Measurements from ENCODE around the gene DOCK7. TPM values are rescaled to one million over a fixed set of nuclear protein-coding genes. Genes with fewer than 3 reads are reported as not detected.

The DOCK7 gene
- total and polyA plus RNA-seq, 9 donors, result 12.7 to 43.1 (median 38.2) TPM

DNA sequence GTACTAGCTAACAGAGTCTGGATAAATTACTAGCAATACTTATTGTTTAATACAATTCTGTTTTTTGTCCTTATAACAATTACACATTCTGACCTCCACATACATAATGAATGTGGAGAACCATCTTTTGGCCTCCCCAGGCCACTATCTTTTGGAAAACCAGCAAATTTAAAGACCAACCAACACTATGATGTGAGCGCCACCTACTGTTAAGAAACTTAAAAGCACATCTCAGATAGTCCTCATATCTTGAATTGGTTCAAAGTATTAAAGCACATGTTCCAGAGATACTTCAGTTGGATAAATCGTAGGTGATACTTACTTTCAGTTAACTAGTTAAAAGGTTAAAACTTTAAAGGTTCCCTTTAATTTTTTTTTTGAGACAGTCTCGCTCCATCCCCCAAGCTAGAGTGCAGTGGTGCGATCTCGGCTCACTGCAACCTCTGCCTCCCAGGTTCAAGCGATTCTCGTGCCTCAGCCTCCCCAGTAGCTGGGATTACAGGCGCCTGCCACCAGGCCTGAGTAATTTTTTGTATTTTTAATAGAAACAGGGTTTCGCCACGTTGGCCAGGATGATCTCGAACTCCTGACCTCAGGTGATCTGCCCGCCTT lies 280.7 kb downstream of the DOCK7 start:
- intact Hi-C loops (cut with DNase I), result loop anchor here (5.0 to 10.0 kb wide), 2 partner anchors 230 to 233 kb away; no protein-coding TSS in a partner anchor
- DNase-seq, result no peak
- no peak overlapping the region for H3K27ac ChIP-seq
- H3K9me3 ChIP-seq, result no peaks in the 10 kb centered on the region
- H3K27me3 ChIP-seq, result no peaks in the 10 kb centered on the region
- 67 to 69% (median 67%) methylated on average over 12 of the region's 12 CpGs for WGBS, 3 donors
- H3K4me1 ChIP-seq (ENCODE audit: insufficient read depth), result no peaks in the 10 kb centered on the region
- TF ChIP-seq, protein P1, sequence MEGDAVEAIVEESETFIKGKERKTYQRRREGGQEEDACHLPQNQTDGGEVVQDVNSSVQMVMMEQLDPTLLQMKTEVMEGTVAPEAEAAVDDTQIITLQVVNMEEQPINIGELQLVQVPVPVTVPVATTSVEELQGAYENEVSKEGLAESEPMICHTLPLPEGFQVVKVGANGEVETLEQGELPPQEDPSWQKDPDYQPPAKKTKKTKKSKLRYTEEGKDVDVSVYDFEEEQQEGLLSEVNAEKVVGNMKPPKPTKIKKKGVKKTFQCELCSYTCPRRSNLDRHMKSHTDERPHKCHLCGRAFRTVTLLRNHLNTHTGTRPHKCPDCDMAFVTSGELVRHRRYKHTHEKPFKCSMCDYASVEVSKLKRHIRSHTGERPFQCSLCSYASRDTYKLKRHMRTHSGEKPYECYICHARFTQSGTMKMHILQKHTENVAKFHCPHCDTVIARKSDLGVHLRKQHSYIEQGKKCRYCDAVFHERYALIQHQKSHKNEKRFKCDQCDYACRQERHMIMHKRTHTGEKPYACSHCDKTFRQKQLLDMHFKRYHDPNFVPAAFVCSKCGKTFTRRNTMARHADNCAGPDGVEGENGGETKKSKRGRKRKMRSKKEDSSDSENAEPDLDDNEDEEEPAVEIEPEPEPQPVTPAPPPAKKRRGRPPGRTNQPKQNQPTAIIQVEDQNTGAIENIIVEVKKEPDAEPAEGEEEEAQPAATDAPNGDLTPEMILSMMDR (IDR thresholded peaks at IDR 0.05), result peak in 2 of 3 donors; percentile 25 to 44
- no peak for TF ChIP-seq POLR2A (IDR thresholded peaks at IDR 0.05)
- no peaks in the 10 kb centered on the region for H3K36me3 ChIP-seq
- no peak overlapping the region for H3K4me3 ChIP-seq

DNA sequence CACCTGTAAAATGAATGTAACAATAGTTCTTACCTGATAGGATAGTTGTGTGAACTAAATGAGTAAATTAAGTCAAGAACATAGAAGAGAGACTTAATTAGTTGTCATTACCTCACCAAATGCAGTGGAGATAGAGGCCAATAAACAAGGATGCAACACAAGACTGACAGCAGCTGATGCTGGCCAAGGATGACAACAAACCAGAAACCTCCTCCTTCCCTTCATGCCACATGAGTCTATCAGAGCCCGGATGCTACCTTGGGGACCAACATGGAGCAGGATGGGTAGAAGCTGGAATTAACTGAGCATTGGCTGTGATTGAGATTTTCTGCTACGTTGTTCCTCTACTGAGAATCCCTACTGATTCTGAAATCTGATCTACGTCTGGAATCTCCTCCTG lies 281.6 kb downstream of the DOCK7 start:
- Histone ChIP-seq H3K27ac (no peak overlapping the region), H3K4me1 (ENCODE audit: insufficient read depth) (no peaks in the 10 kb centered on the region), H3K9me3 (no peaks in the 10 kb centered on the region), H3K4me3 (no peak overlapping the region), H3K36me3 (no peaks in the 10 kb centered on the region), H3K27me3 (no peaks in the 10 kb centered on the region)
- intact Hi-C loops (cut with DNase I), result loop anchor here (5.0 to 10.0 kb wide), 2 partner anchors 229 to 232 kb away; no protein-coding TSS in a partner anchor
- 82% methylated on average over 3 of the region's 3 CpGs for WGBS, 3 donors
- DNase-seq, result no peak
- TF ChIP-seq, protein P1 (IDR thresholded peaks at IDR 0.05), result no peak
- no peak for TF ChIP-seq POLR2A (IDR thresholded peaks at IDR 0.05)
- TF ChIP-seq EP300 (IDR thresholded peaks at IDR 0.05), result no peak

GRCh38 chr1:62405247-62405646 lies 282.9 kb downstream of the DOCK7 start:
- Histone ChIP-seq H3K4me3 (no peak overlapping the region), H3K9me3 (no peaks in the 10 kb centered on the region), H3K4me1 (ENCODE audit: insufficient read depth) (no peaks in the 10 kb centered on the region), H3K27me3 (no peaks in the 10 kb centered on the region), H3K27ac (no peak overlapping the region), H3K36me3 (no peaks in the 10 kb centered on the region)
- intact Hi-C loops (cut with DNase I), result loop anchor here (5.0 to 10.0 kb wide), 2 partner anchors 228 to 230 kb away; no protein-coding TSS in a partner anchor
- TF ChIP-seq, protein P1 (IDR thresholded peaks at IDR 0.05), result no peak
- TF ChIP-seq EP300 (IDR thresholded peaks at IDR 0.05), result no peak
- TF ChIP-seq POLR2A (IDR thresholded peaks at IDR 0.05), result no peak
- no peak for DNase-seq
- WGBS, 3 donors, result 90 to 94% (median 90%) methylated on average over 2 of the region's 2 CpGs

Small RNA genes within 50 kb of the gene (small RNA-seq; reads per million reads assigned to genes)
- not detected for gene AL451044.1

Other genes starting within 250 kb of the DOCK7 start
- under 1 TPM in 2 of 7 donors, not detected in 5; 0.12 to 0.13 TPM for gene ANGPTL3, start 90.9 kb downstream of the DOCK7 start, total RNA-seq
- gene ANGPTL3, start 90.9 kb downstream of the DOCK7 start, polyA plus RNA-seq, result not detected
- gene ATG4C, start 95.7 kb upstream of the DOCK7 start, total RNA-seq, result 10 to 100 TPM in 4 of 7 donors, 1 to 10 TPM in 3; 6.1 to 13.7 (median 11.2) TPM
- 10 to 100 TPM in 1 of 2 donors, 1 to 10 TPM in 1; 2.7 to 13.7 TPM for gene ATG4C, start 95.7 kb upstream of the DOCK7 start, polyA plus RNA-seq

All from ovary (tissue), 9 donors.